GM12892 (cell line): ENCODE data around the gene TPCN1.

Source experiments
- POLR2A ChIP-seq: IDR thresholded peaks from 2 replicates; pipeline ENCODE4 v1.6.1; 2011; ENCODE audit warnings: low read depth, low read length, control low read depth
- POLR2AphosphoS5 ChIP-seq: IDR thresholded peaks from 2 replicates; pipeline ENCODE4 v1.6.1; 2011; ENCODE audit warnings: low read depth, low read length, control low read depth
- TAF1 ChIP-seq: IDR thresholded peaks from 2 replicates; pipeline ENCODE4 v1.6.1; 2011; ENCODE audit warnings: low read depth, mild to moderate bottlenecking, control low read depth, low read length, borderline replicate concordance

DNA sequence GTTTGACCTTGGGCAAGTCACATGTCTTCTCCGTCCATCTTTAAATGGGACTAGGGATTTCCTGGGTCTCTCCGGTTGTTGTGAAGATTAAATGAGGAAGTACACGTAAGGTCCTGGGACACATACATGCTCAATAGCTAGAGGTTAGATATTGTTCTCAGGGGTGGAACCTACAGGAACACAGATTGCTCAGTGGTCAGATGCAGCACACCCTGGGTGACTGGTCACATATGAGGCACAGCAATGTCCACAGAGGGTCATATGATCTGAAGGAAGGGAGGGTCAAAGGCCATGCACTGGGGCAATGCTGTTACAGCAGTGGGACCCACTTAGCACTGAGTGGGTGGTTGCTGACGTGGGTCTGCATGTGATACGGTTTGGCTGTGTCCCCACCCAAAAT lies 125.1 kb downstream of the TPCN1 start:
- TF ChIP-seq POLR2A (no peak), POLR2AphosphoS5 (no peak), TAF1 (no peak)
